ENCODE results near the gene POMP. TPM values are rescaled to one million over a fixed set of nuclear protein-coding genes. Genes with fewer than 3 reads are reported as not detected.

Gene POMP
- total and polyA plus RNA-seq, 2 of the 4 experiments (the other 2 are of a cell fraction): 60.2 to 68.4 TPM

DNA sequence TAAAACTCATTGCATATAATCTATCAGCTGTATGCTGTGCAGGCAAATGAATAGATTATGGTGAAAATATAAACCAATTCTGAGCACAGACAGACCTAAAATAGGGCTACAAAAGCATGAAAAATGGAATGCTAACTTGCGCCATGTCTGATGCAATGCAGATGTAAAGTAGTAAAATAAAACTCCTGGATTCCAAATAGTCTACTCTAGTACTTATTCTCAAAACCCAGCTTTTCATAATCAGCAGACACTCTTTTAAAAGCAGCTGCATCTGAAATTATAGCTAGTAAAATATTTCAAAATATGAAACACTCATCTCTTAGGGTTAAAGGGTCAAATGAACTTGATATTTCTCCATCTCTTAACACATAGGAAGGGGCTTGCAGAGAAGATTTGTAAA, 4.7 kb upstream of the POMP start:
- H3K4me2 ChIP-seq (ENCODE audit: low read depth, low read length): no peak overlapping the region
- H3K9ac ChIP-seq (ENCODE audit: low read depth, low read length): no peak overlapping the region
- no peak overlapping the region for H3K56ac ChIP-seq (ENCODE audit: extremely low read depth, insufficient read depth, low read length)
- no peak overlapping the region for H2BK120ac ChIP-seq (ENCODE audit: low read depth, low read length)
- intact Hi-C loops (cut with micrococcal nuclease) (loop anchor here (5.0 to 10.0 kb wide), 3 partner anchors 97 to 609 kb away; no protein-coding TSS in a partner anchor), dilution Hi-C loops (cut with HindIII; ENCODE audit: low sequenced_read_pairs, unreplicated experiment) (no loop called here), in situ Hi-C loops (cut with MboI; ENCODE audit: low sequenced_read_pairs) (no loop called here)
- no peak for ATAC-seq (ENCODE audit: low read depth)
- no peak overlapping the region for H2BK20ac ChIP-seq (ENCODE audit: low read depth, low read length)
- H2AK9ac ChIP-seq (replicated peaks; ENCODE audit: low read depth, low read length, poor library complexity): no peak overlapping the region
- no peak overlapping the region for H3K14ac ChIP-seq (replicated peaks; ENCODE audit: low read depth, low read length)
- H3K4me3 ChIP-seq (ENCODE audit: insufficient read depth, low read depth, low read length): no peak overlapping the region
- H3K79me1 ChIP-seq (ENCODE audit: low read depth in 1 of 2, low read length in 2 of 2): peaks cover 21 to 62% of the 10 kb centered on the region in 2 experiments
- H3K4me1 ChIP-seq (ENCODE audit: control insufficient read depth, insufficient read depth, low read length): peaks cover 10% of the 10 kb centered on the region
- ChIA-PET POLR2A (ENCODE audit: unreplicated experiment) (no interaction called here), CTCF (no interaction called here)
- no CpG with 5 or more reads among the region's 1 CpG for WGBS, 2 experiments (ENCODE audit: extremely low coverage in 2 of 2, insufficient read length in 1 of 2)
- H2BK15ac ChIP-seq (ENCODE audit: low read depth, low read length): no peak overlapping the region
- H4K5ac ChIP-seq (ENCODE audit: low read depth, low read length): no peak overlapping the region
- peak; percentile 45 for DNase-seq
- no peak overlapping the region for H3K23ac ChIP-seq (ENCODE audit: low read depth, low read length)
- no peaks in the 10 kb centered on the region for H3K36me3 ChIP-seq (ENCODE audit: control insufficient read depth, insufficient read depth, low read length)
- H4K91ac ChIP-seq (ENCODE audit: insufficient read depth, low read depth, low read length): no peak overlapping the region
- H4K20me1 ChIP-seq (ENCODE audit: insufficient read depth, low read length): peaks cover 5% of the 10 kb centered on the region; the same call in 1 of the 2 replicates
- no peak overlapping the region for H2AFZ ChIP-seq (replicated peaks; ENCODE audit: low read length, poor library complexity)
- BruUV-seq (replicated peaks): no TSS peak
- no peak overlapping the region for H4K8ac ChIP-seq (ENCODE audit: low read depth in 2 of 2, low read length in 2 of 2)
- no peaks in the 10 kb centered on the region for H3K9me3 ChIP-seq (ENCODE audit: control insufficient read depth, insufficient read depth, low read length)
- TF ChIP-seq CEBPB (IDR thresholded peaks at IDR 0.05; ENCODE audit: low read depth, low read length) (peak; percentile 49; the same call in 1 of the 2 replicates), SMC3 (IDR thresholded peaks at IDR 0.05; ENCODE audit: low read depth, low read length) (no peak)
- no peak overlapping the region for H3K18ac ChIP-seq (ENCODE audit: low read depth, low read length)
- no peaks in the 10 kb centered on the region for H3K27me3 ChIP-seq (ENCODE audit: control insufficient read depth, insufficient read depth, low read length)
- H3K27ac ChIP-seq (ENCODE audit: insufficient read depth, low read length): no peak overlapping the region
- peaks cover 12% of the 10 kb centered on the region for H3K9me1 ChIP-seq (ENCODE audit: insufficient read depth, low read length)
- no peak overlapping the region for H2AK5ac ChIP-seq (ENCODE audit: low read depth, low read length)
- H3K4ac ChIP-seq (ENCODE audit: low read depth, low read length): no peak overlapping the region
- no peak overlapping the region for H2BK5ac ChIP-seq (ENCODE audit: low read depth, low read length, poor library complexity, severe bottlenecking)

Data from IMR-90 (cell line).